Measurements from ENCODE around the gene CSNK1A1. TPM values are rescaled to one million over a fixed set of nuclear protein-coding genes. Genes with fewer than 3 reads are reported as not detected.
"Not testable (repeated sequence)": the region's sequence is repeated elsewhere in the genome, so short reads cannot be mapped to it uniquely, and the experiment has no call there.

The CSNK1A1 gene
- polyA plus RNA-seq, 4 donors, result 161 to 206 (median 183) TPM

DNA sequence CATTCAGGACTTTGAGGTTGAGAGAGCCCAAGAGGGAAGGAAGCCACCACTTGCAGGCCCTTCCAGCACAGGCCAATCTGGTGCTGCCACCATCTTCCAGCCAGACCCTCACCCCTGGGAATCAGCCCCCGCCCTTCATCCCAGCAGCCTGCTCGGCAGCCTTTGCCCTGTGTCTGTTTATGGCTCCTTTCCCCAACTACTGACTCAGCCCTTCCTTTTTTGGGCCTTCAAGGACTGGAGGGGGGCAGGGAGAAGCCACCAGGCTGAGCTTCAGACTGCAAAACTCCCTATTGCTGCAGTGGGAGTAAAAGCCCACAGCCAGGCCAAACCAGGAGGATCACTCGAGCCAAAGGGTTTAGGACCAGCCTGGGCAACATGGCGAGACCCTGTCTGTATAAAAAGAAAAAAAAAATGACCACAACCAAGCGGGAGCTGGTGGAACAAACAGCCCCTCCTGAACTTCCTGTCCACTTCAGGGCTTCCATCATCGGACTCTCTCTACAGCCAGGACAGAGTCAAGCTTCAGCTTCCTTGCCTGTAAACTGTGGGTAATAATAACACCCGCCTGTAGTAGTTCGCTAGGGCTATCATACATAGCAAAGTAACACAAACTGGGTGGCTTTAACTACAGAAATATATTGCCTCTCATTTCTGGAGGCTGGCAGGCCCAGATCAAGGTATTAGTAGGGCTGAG, 86.3 kb downstream of the CSNK1A1 start:
- DNase-seq (ENCODE audit: low read depth in 4 of 4, low spot score in 3 of 4), result no peak

DNA sequence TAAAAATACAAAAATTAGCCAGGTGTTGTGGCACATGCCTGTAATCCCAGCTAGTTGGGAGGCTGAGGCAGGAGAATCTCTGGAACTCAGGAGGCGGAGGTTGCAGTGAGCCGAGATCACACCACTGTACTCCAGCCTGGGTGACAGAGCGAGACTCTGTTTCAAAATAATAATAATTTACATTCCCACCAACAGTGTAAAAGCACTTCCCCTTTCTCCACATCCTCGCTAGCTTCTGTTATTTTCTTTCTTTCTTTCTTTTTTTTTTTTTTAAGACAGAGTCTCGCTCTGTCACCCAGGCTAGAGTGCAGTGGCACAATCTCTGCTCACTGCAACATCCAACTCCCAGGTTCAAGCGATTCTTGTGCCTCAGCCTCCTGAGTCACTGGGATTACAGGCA, 89.3 kb downstream of the CSNK1A1 start:
- not testable (repeated sequence) for DNase-seq (ENCODE audit: low read depth in 4 of 4, low spot score in 3 of 4)

DNA sequence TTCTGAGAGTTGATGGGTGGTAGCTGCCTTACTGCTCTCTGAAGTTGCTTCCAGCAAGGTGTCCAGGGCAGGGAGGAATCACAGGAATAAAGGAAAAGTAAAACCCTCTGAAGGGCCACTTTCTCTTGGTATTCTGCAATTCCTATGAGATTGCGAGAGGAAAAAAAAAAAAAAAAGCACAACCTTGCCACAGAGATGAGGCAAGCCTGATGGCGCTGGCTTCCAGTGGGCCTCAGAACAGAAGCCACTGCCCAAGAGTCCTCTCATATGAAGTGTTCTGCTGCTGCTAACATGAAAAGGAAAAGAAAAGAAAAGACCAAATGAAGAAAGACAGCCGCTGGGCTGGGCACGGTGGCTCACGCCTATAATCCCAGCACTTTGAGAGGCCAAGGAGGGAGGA, 91.3 kb downstream of the CSNK1A1 start:
- no peak for DNase-seq (ENCODE audit: low read depth in 4 of 4, low spot score in 3 of 4)

DNA sequence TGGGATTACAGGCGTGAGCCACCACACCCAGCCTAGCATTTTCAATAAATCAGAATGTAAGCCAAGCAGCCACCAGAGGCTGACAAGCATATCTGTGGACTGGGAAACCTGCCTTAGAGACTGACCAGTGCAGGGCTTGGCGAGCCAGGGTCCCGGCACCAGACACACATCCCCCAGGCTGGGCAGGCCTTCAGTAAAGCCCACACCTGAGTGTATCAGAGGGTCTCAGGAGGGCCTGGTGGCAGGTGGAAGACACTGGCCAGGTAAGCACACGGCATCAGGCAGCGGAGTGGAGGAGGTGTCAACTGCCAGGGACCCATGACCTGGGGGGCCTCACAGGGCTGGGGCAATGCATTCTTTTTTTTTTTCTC, 93.9 kb downstream of the CSNK1A1 start:
- DNase-seq (ENCODE audit: low read depth in 4 of 4, low spot score in 3 of 4), result no peak

DNA sequence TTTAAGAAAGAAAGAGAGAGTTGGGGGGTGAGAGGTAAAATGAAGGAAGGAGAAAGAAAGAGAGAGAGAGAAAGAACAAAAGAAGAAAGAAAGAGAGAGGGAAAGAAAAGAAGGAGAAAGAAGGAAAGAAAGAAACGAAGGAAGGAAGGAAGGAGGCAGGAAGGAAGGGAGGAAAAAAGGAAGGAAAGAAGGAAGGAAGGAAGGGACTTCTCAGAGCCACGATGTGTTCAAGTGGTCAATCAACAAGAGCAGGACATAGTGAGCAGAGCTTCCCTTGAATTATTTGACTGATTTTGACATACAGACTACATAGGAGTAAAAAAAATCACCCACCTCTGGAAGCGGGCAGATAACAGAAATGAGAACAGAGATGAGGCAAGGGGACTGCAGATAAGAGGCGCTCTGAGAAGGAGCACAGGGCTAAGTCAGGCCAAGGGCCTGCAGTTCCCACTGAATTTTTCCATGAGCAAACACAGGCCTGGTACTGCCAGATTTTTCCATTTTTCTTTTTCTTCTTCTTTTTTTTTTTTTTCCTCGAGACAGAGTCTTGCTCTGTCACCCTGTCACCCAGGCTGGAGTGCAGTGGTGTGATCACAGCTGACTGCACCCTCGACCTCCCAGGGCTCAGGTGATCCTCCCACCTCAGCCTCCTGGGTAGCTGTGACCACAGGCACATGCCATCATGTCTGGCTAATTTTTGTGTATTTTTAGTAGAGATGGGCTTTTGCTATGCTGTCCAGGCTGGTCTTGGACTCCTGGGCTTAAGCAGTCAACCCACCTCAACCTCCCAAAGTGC, 94.4 kb downstream of the CSNK1A1 start:
- no peak for DNase-seq (ENCODE audit: low read depth in 4 of 4, low spot score in 3 of 4)

DNA sequence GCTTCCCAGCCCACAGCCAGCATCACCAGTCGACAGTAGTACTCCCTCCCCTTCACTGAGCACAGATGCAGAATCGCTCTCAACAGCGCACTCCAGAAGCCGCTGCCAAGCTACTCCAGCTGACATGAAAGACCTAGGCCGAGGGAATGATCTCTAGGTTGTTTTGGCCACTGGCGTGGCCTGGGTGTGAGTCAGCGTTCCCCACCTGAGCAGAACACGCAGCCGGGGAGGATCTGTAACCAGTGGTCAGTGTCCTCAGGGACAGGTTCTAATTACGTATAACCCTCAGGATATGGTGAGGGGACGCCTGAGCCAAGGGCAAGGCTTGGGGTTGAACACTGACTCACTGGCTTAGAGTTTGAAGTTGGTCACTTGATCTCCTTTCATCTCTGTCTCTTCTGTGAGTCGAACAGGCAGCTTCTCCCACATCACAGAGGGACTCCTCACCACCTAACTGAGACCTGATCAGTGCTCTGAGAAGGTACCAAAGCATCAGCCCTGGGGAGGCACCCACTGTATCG, 95.3 kb downstream of the CSNK1A1 start:
- no peak for DNase-seq (ENCODE audit: low read depth in 4 of 4, low spot score in 3 of 4)

DNA sequence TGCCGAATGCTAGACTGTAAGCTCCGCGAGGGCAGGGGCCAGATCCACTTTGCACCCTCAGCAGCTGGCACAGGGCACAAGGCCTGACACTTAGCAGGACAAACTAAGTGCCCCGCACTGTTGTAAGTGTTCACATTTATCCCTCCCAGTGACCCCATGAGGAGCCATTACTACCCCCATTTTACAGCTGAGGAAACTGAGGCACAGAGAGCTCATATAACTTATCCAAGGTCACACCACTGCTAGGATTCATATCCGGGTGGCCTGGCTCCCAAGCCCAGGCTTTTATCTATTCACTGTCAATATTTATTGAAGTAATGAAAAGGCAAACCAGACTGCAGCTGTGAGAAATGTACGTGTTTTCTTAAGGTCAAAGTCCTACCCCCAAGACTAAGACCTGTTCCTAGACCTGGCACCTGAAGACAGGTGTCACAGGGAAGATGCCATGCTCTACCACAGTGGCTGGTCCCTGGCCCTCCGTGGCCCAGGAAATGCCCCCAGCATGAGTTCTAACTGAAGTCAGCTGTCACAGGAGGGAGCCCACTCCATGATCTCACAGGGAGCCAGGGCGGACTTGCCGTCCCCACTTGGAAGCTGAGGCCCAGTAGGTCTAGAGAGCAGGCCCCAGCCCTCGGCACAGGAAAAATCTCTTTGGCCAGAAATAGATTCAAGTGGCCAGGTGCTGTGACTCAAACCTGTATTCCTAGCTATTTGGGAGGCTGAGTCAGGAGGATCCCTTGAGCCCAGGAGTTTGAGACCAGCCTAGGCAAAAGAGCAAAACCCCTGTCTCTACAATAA, 97.4 kb downstream of the CSNK1A1 start:
- no peak for DNase-seq (ENCODE audit: low read depth in 4 of 4, low spot score in 3 of 4)

DNA sequence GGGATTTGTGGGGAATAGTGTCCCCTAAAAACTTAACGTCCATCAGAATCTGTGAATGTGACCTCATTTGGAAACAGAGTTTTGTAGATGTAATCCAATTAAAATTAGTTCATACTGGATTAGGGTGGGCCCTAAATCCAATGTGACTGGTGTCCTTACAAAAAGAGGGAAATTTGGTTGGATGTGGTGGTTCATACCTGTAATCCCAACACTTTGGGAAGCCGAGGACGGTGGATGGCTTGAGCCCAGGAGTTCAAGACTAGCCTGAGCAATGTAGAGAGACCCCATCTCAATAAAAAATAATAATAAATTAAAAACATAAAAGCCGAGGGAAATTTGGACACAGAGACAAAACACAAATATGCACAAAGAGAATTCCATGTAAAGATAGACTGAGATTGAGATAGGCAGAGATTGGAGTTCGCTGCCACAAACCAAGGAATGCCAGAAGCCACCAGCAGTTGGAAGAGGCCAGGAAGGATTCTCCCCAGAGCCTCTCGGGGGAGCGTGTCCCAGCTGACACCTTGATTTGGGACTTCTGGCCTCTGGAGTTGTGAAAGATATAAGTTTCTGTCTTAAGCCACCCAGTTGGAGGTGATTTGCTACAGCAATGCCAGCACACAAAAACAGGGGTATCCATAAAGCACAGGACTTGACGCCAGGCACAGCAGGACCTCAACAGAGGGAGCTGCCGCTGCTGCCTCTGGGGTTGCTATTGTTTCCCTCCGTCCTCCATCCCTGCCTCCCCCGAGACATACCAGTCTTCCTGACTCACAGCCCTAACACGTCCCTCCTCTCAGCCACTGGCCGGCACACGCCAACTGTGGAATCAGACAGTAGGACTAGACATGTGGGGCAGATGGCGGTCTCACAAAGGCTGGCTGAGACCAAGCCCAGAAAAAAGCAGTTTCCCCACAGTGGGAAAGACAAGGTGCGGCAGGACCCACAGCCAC, 98.3 kb downstream of the CSNK1A1 start:
- no peak for DNase-seq (ENCODE audit: low read depth in 4 of 4, low spot score in 3 of 4)

DNA sequence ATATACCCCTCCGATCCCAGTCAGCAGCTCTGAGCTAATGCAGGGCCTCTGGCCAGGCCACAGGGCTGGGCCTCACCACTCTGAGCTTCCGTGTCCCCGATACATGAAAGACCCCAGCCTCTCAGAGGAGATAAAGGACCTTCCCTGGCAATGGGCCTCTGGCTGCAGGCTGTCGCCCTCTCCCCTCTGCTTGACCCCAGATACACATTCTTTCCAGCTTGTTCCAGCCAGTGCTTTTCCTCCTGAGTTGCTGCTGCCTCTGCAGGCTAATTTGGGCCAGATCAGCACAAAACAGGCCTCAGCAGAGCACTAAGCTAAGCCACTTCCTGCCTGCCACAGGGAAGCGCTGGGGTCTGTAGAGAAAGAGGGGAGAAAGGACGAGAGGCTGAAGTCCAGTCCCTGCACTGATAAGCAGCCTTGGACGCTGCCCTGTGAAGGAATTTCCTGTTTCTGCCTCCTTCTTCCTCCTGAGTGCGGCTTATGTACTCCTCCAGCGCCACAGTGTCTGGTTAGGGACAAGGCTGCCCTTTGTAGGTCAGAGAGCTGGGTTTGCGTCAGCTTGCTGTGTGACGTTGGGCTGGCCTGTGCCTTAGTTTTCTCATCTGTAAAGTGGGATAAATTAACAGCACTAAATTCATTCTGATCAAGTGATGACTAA, 99.1 kb downstream of the CSNK1A1 start:
- no peak for DNase-seq (ENCODE audit: low read depth in 4 of 4, low spot score in 3 of 4)

DNA sequence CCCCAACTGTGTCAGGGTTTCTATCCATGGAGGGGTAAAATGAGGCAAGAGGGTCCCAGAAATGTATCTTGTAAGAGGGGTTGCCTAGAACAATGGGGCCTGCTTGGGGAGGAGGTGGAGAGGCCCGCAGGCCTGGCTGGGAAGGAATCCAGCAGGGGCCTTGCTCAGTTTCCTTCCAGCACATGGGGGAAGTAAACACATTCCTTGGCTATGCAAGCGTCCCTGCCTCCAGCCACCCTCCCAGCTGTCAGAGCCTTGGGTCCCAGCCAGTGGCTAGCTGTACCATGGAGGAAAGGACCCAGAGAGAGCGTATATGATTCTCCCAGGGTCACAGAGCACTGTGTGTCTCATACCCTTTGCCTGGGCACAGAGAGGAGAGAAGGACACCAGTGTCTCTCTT, 101.0 kb downstream of the CSNK1A1 start:
- DNase-seq (ENCODE audit: low read depth in 4 of 4, low spot score in 3 of 4), result no peak

DNA sequence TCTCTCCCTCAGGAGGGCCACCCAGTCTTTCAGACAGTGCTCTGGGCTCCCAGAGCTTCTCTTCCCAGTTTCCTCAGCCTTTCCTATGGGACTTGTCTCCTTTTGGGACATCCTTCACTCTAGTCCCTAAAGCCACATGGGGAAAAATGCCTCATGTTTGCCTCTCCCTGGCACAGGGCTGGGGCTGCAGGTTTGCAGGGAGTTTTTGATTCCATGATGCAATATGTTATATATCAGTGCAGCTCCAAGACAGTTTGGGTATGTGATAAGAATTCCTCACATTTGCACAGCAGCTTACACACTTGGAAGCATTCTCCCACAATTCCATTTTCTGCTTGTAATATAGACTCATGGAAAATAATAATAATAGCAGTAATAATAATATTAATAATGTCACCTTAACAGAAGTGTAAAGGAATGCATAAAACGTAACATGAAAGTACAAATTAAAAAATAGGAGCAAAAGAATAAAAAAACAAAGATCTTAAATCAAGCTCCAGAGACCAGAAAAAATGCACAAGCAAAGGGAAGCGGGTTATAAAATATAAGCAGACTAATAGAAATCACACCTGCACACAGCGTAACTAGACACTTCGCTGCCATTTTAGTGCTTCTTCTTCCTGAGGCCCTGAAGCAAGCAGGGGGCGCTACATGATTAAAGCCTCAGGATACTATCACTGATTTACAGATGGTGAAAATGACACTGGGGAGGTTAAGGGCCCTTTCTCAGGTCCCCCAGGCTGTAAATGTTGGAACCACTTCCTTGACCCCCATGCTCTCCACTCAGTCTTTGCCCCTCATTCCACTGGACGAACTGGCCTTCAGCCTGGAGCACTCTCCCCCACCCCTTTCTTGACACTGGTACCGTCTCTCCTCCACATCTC, 102.2 kb downstream of the CSNK1A1 start:
- DNase-seq (ENCODE audit: low read depth in 4 of 4, low spot score in 3 of 4), result no peak

DNA sequence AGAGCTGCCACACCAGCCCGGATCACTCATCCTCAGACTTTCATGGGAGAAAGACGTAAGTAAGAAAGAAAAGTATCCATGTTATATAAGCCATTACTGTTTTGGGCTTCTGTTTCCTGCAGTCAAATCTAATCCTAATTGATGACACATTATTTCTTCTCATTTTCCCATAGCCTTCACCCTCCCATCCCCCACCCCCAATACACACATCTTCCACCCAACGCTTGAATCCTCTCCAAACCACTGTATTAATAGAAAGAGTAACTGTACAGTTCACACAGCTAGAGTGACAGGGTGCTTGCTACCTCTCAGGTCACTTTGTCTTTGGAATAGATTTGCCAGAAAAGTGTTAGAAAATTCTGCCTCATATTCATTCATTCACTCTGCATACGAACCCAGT, 102.8 kb downstream of the CSNK1A1 start:
- DNase-seq (ENCODE audit: low read depth in 4 of 4, low spot score in 3 of 4), result no peak

DNA sequence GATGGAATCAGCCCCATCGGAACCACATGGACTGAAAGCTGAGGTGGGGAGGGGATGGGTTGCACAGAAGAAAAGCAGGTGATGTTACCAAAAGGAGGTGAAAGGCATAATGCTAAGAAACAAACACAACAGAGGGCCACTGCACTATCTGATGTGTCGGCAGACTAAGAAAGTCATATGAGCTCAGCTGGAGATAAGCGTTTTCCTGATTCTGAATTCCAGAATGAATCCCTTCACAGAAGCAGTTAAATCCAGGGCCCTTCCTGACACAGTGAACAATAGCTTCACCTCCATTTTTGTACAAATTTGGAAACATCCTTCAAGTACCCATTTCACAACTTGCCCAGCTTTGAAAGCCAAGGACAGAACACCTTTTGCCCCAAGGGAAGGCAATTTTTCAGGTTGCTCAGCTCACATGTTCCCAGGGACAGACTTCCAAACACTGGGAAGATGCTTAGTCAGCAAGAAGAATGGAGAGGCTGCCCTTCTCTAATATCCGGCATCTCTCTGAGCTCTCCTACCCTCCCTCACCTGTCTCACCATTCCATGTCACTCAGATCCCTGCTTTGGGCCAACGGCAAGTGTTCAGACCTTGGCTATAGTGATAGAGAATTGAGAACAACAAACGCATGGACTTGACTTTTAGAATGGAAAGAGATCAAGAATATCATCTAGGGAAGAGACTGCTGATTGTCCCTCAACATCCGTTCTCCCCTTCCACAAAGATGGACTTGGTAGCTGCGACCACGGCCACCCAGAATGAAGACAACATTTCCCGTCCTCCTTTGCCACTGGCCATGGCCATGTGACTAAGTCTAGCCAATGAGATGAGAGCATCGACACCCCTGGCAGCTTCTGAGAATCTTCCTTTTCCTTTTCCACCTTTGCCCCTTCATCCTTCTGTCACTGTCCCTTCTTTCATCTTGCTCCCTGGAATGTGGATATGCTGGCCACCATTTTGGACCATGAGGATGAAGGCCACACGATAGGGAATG, 103.6 kb downstream of the CSNK1A1 start:
- DNase-seq (ENCODE audit: low read depth in 4 of 4, low spot score in 3 of 4), result no peak

DNA sequence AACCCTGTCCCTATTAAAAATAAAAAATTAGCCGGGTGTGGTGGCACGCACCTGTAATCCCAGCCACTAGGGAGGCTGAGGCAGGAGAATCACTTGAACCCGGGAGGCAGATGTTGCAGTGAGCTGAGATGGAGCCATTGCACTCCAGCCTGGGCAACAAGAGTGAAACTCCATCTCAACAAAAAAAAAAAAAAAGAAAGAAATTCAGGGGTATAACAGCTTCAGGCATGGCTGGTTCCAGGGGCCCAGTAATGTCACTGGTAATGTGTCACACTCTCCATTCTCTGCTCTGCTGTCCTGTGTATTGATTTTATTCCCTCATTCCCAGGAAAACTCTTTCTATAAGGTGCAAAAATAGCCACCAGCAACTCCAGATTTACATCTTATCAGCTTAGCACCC, 104.4 kb downstream of the CSNK1A1 start:
- DNase-seq (ENCODE audit: low read depth in 4 of 4, low spot score in 3 of 4), result not testable (repeated sequence)

DNA sequence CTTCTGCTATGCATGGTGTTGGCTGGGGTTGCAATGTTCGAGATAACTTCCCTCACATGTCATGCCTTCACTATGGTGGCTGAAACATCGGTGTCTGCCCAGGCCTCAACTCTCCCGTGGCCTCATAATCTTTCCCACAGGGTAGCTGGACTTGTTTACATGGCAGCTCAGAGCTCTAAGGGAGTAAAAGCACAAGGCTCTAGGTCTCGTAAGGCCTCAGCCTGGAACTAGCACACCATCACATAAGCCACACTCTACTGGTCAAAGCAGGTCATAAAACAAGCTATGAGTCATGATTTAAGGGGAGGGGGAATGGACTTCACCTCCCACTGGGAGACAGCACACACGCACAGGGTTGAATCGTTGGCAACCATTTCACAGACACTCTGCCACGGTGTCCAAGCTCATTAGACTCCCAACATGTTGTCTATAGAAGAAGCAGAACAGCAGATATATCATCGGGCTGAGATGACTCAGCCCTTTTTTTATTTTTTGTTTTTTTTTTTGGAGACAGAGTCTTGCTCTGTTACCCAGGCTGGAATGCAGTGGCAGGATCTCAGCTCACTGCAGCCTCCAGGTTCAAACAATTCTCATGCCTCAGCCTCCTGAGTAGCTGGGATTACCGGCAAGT, 105.4 kb downstream of the CSNK1A1 start:
- DNase-seq (ENCODE audit: low read depth in 4 of 4, low spot score in 3 of 4), result no peak

DNA sequence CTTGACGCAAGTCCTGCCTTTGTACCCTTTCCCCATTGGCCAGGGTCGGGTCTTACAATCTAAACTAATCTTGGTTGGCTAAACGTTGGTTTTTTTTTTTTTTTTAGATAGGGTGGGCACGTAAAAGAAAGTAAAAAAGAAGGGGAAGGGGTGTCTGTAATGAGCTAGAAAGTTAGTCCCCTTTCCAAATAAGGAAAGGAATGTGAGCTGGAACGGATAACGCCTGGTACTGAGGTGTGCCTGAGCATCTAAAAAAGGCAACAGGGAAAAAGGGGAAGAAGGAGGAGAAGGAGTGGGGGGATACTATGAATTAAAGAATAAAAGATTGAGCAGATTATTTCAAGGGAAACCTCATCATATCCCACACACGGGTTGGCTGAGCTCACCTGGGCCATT, 105.9 kb downstream of the CSNK1A1 start:
- no peak for DNase-seq (ENCODE audit: low read depth in 4 of 4, low spot score in 3 of 4)

DNA sequence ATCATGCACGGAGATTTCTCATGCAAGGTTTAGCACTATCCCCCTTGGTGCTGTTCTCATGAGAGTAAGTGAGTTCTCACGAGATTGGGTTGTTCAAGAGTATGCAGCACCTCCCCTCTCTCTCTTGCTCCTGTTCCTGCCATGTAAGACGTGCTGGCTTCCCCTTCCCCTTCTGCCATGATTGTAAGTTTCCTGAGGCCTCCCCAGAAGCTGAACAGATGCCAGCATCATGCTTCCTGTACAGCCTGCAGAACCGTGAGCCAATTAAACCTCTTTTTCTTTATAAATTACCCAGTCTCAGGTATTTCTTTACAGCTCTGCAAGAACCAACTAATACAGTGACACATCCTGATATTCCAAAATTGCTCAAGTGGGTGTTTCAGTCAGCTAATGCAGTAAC, 106.8 kb downstream of the CSNK1A1 start:
- not testable (repeated sequence) for DNase-seq (ENCODE audit: low read depth in 4 of 4, low spot score in 3 of 4)

Measured in left renal pelvis (tissue), 4 donors.